ENCODE measurements around the gene TRIM7. TPM values are rescaled to one million over a fixed set of nuclear protein-coding genes. Genes with fewer than 3 reads are reported as not detected.

Gene TRIM7
- total RNA-seq, 1 experiment from 2014 or later = 30.2 TPM

- TF ChIP-seq ZBTB33 (IDR thresholded peaks at IDR 0.05; ENCODE audit: extremely low read depth, insufficient replicate concordance, low read length) (no peak), CBX3 (IDR thresholded peaks at IDR 0.05; ENCODE audit: low read depth) (no peak), ATF3 (IDR thresholded peaks at IDR 0.05) (no peak), SRF (IDR thresholded peaks at IDR 0.05; ENCODE audit: low read depth) (no peak), EZH2 (IDR thresholded peaks at IDR 0.05) (no peak), FOSL1 (IDR thresholded peaks at IDR 0.05; ENCODE audit: low read depth) (no peak), EZH2phosphoT487 (IDR thresholded peaks at IDR 0.05; ENCODE audit: borderline replicate concordance) (no peak), POLR2A (IDR thresholded peaks at IDR 0.05; ENCODE audit: borderline replicate concordance, extremely low read depth, insufficient read depth, insufficient read length) (no peak), ZNF274 (IDR thresholded peaks at IDR 0.05; ENCODE audit: low read depth, low read length) (no peak), SP1 (IDR thresholded peaks at IDR 0.05; ENCODE audit: low read depth) (no peak), CTCF (IDR thresholded peaks at IDR 0.05 in 2 of 3, conservative IDR thresholded peaks at IDR 0.05 in 1 of 3; ENCODE audit: borderline replicate concordance in 1 of 3, insufficient read depth in 1 of 3, low read depth in 2 of 3, low read length in 2 of 3) (no peak)
Measured at GRCh38 chr5:181235323-181235688, 30.3 kb upstream of the TRIM7 start (continued).

All from HCT116 (cell line).